ENCODE results near the gene WFS1. TPM values are rescaled to one million over a fixed set of nuclear protein-coding genes. Genes with fewer than 3 reads are reported as not detected.
A peak's percentile ranks its signal among the peaks of the same experiment; 100 is the strongest.

The WFS1 gene
- total RNA-seq, 2 experiments from 2014 or later, result 1.3 to 1.7 TPM

GRCh38 chr4:6308899-6309643 is 39.4 kb downstream of the WFS1 start:
- Histone ChIP-seq H3K9me3 (ENCODE audit: control insufficient read depth in 1 of 2, insufficient read depth in 1 of 2, low read length in 2 of 2) (no peaks in the 10 kb centered on the region), H3K36me3 (ENCODE audit: insufficient read depth, low read length) (no peaks in the 10 kb centered on the region), H3K4me3 (ENCODE audit: low read length) (no peak overlapping the region), H3K27me3 (ENCODE audit: control insufficient read depth in 1 of 2, insufficient read depth in 2 of 2, low read length in 2 of 2) (peaks cover 25 to 32% of the 10 kb centered on the region in 2 experiments), H3K4me1 (ENCODE audit: insufficient read depth, low read length) (no peaks in the 10 kb centered on the region), H3K27ac (ENCODE audit: low read depth in 1 of 2, low read length in 2 of 2) (no peak overlapping the region)
- peaks cover 63% of the 10 kb centered on the region for H3K27me3 Mint-ChIP-seq
- peak overlapping the region; percentile 77 for H3K4me3 Mint-ChIP-seq
- intact Hi-C loops (cut with DNase I, micrococcal nuclease), result no loop called here
- H3K27ac Mint-ChIP-seq, result no peak overlapping the region
- no peaks in the 10 kb centered on the region for H3K36me3 Mint-ChIP-seq (ENCODE audit: low read depth)
- H3K4me1 Mint-ChIP-seq (ENCODE audit: low read depth), result peaks cover 7% of the 10 kb centered on the region
- DNase-seq (peak in 2 of 14 experiments; percentile 5 to 16), ATAC-seq (ENCODE audit: poor library complexity) (peak; percentile 41)
- TF ChIP-seq, protein P1, sequence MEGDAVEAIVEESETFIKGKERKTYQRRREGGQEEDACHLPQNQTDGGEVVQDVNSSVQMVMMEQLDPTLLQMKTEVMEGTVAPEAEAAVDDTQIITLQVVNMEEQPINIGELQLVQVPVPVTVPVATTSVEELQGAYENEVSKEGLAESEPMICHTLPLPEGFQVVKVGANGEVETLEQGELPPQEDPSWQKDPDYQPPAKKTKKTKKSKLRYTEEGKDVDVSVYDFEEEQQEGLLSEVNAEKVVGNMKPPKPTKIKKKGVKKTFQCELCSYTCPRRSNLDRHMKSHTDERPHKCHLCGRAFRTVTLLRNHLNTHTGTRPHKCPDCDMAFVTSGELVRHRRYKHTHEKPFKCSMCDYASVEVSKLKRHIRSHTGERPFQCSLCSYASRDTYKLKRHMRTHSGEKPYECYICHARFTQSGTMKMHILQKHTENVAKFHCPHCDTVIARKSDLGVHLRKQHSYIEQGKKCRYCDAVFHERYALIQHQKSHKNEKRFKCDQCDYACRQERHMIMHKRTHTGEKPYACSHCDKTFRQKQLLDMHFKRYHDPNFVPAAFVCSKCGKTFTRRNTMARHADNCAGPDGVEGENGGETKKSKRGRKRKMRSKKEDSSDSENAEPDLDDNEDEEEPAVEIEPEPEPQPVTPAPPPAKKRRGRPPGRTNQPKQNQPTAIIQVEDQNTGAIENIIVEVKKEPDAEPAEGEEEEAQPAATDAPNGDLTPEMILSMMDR (IDR thresholded peaks at IDR 0.05), result no peak
- no peaks in the 10 kb centered on the region for H3K9me3 Mint-ChIP-seq
- CTCF ChIA-PET, result no interaction called here
- POLR2A ChIA-PET, result no interaction called here

GRCh38 chr4:6309777-6310176 is 40.1 kb downstream of the WFS1 start:
- H3K9me3 Mint-ChIP-seq, result no peaks in the 10 kb centered on the region
- H3K27ac ChIP-seq (ENCODE audit: low read depth in 1 of 2, low read length in 2 of 2), result no peak overlapping the region
- peaks cover 68% of the 10 kb centered on the region for H3K27me3 Mint-ChIP-seq
- intact Hi-C loops (cut with DNase I, micrococcal nuclease), result no loop called here
- H3K36me3 Mint-ChIP-seq (ENCODE audit: low read depth), result no peaks in the 10 kb centered on the region
- peaks cover 29 to 32% of the 10 kb centered on the region in 2 experiments for H3K27me3 ChIP-seq (ENCODE audit: control insufficient read depth in 1 of 2, insufficient read depth in 2 of 2, low read length in 2 of 2)
- H3K27ac Mint-ChIP-seq, result no peak overlapping the region
- H3K4me1 Mint-ChIP-seq (ENCODE audit: low read depth), result peaks cover 7% of the 10 kb centered on the region
- POLR2A ChIA-PET, result no interaction called here
- H3K4me1 ChIP-seq (ENCODE audit: insufficient read depth, low read length), result no peaks in the 10 kb centered on the region
- H3K4me3 ChIP-seq (ENCODE audit: low read length), result no peak overlapping the region
- TF ChIP-seq, protein P1 (IDR thresholded peaks at IDR 0.05), result no peak
- H3K36me3 ChIP-seq (ENCODE audit: insufficient read depth, low read length), result no peaks in the 10 kb centered on the region
- no peaks in the 10 kb centered on the region for H3K9me3 ChIP-seq (ENCODE audit: control insufficient read depth in 1 of 2, insufficient read depth in 1 of 2, low read length in 2 of 2)
- peak overlapping the region; percentile 77 for H3K4me3 Mint-ChIP-seq
- DNase-seq (no peak), ATAC-seq (ENCODE audit: poor library complexity) (no peak)
- CTCF ChIA-PET, result no interaction called here

GRCh38 chr4:6313216-6313615 is 43.6 kb downstream of the WFS1 start:
- ChIA-PET CTCF (no interaction called here), POLR2A (no interaction called here)
- H3K9me3 Mint-ChIP-seq, result no peaks in the 10 kb centered on the region
- no peaks in the 10 kb centered on the region for H3K4me1 ChIP-seq (ENCODE audit: insufficient read depth, low read length)
- no peaks in the 10 kb centered on the region for H3K36me3 Mint-ChIP-seq (ENCODE audit: low read depth)
- H3K27me3 ChIP-seq (ENCODE audit: control insufficient read depth in 1 of 2, insufficient read depth in 2 of 2, low read length in 2 of 2), result peaks cover 20 to 25% of the 10 kb centered on the region in 2 experiments
- H3K27me3 Mint-ChIP-seq, result peaks cover 63% of the 10 kb centered on the region
- no peak overlapping the region for H3K4me3 ChIP-seq (ENCODE audit: low read length)
- no peaks in the 10 kb centered on the region for H3K36me3 ChIP-seq (ENCODE audit: insufficient read depth, low read length)
- ATAC-seq (ENCODE audit: poor library complexity), result no peak
- H3K9me3 ChIP-seq (ENCODE audit: control insufficient read depth in 1 of 2, insufficient read depth in 1 of 2, low read length in 2 of 2), result peaks cover 0 to 6% of the 10 kb centered on the region in 2 experiments
- H3K4me3 Mint-ChIP-seq, result no peak overlapping the region
- DNase-seq, result no peak
- no peak overlapping the region for H3K27ac Mint-ChIP-seq
- intact Hi-C loops (cut with DNase I, micrococcal nuclease), result no loop called here
- H3K4me1 Mint-ChIP-seq (ENCODE audit: low read depth), result peaks cover 7% of the 10 kb centered on the region
- no peak overlapping the region for H3K27ac ChIP-seq (ENCODE audit: low read depth in 1 of 2, low read length in 2 of 2)
- TF ChIP-seq, protein P1 (IDR thresholded peaks at IDR 0.05), result no peak
